Activated CD4-positive, alpha-beta T cell treated with anti-CD3 and anti-CD28 coated beads, Interleukin-2, amount 50 U/mL, for 16 hours (primary cell): Measurements from ENCODE around the gene TAX1BP3.

ENCODE experiments used
- DNase-seq: peaks from one replicate; pipeline ENCODE4 v3.0.0-alpha.2; 2020

Gene TAX1BP3

GRCh38 chr17:3622977-3623594 is 45.3 kb downstream of the TAX1BP3 start:
- no peak for DNase-seq

- DNase-seq: no peak
Measured at GRCh38 chr17:3621146-3621720, 47.1 kb downstream of the TAX1BP3 start.

GRCh38 chr17:3615160-3615870 is 53.1 kb downstream of the TAX1BP3 start:
- DNase-seq: no peak

GRCh38 chr17:3613124-3613523 is 55.3 kb downstream of the TAX1BP3 start:
- DNase-seq: no peak
